A549 (cell line): Measurements from ENCODE around the gene FAM170B. TPM values are rescaled to one million over a fixed set of nuclear protein-coding genes. Genes with fewer than 3 reads are reported as not detected.

Experiments
- ATAC-seq, 2 experiments: fragments of 200-7000 bp in 1 of 2; fragments of >200 bp in 1 of 2; cut with Nextera tagmentation in 1 of 2; cut with Tn5 transposase in 1 of 2; 3 replicates each; pipeline versions ENCODE4 v1.8.0 to v1.9.1; 2018 to 2020; ENCODE audit warnings: mild to moderate bottlenecking in 1 of 2, moderate library complexity in 1 of 2
- CTCF ChIA-PET: fragments of 300-600 bp; sonication (Branson Sonifier 250); formaldehyde crosslinking; extraction: SDS; loops from one replicate; lab custom pipeline; 2021; ENCODE audit warnings: antibody characterized with exemption, inconsistent platforms; lab: Yijun Ruan, JAX
- POLR2A ChIA-PET: fragments of 350-600 bp; formaldehyde crosslinking; extraction: SDS; loops from one replicate; lab custom pipeline; 2021; ENCODE audit warnings: antibody characterized with exemption, inconsistent platforms; lab: Yijun Ruan, JAX
- DNase-seq, 2 experiments: peaks; one replicate each; pipeline versions ENCODE4 v3.0.0 to v3.0.0-alpha.2; 2011 to 2016; ENCODE audit warnings: low read depth in 1 of 2, low spot score in 1 of 2
- FAIRE-seq: peaks from 2 replicates; lab custom pipeline; 2011; peaks lifted over from hg19 to GRCh38; lab: Jason Lieb, UNC
- H3K27ac ChIP-seq, 2 experiments: fragments of >200 bp; sonication (Bioruptor Twin); formaldehyde crosslinking; 3 replicates each; pipeline ENCODE4 v1.5.1; 2016 to 2017
- H3K4me1 ChIP-seq: fragments of >200 bp; sonication (Bioruptor Twin); formaldehyde crosslinking; 3 replicates; pipeline ENCODE4 v1.6.1; 2016
- H3K4me2 ChIP-seq: fragments of >200 bp; sonication (Bioruptor Twin); formaldehyde crosslinking; 3 replicates; pipeline ENCODE4 v1.6.1; 2016
- H3K4me3 ChIP-seq: fragments of >200 bp; sonication (Bioruptor Twin); formaldehyde crosslinking; 3 replicates; pipeline ENCODE4 v1.5.1; 2016
- H3K9me3 ChIP-seq: fragments of >200 bp; sonication (Bioruptor Twin); formaldehyde crosslinking; 3 replicates; pipeline ENCODE4 v1.6.1; 2016
- BHLHE40 ChIP-seq: IDR thresholded peaks from 2 replicates; pipeline ENCODE4 v1.6.1; 2012; ENCODE audit warnings: low read depth, low read length, inconsistent platforms
- CBX2 ChIP-seq: fragments of 200-600 bp; sonication (generic); IDR thresholded peaks from 2 replicates; pipeline ENCODE4 v1.6.1; 2016; ENCODE audit warnings: low read depth, mild to moderate bottlenecking, borderline replicate concordance
- CBX8 ChIP-seq: fragments of 200-600 bp; sonication (generic); IDR thresholded peaks from 2 replicates; pipeline ENCODE4 v1.6.1; 2016
- CEBPB ChIP-seq, 2 experiments: fragments of >200 bp in 1 of 2; sonication (Bioruptor Twin) in 1 of 2; formaldehyde crosslinking in 1 of 2; IDR thresholded peaks; 2 replicates each; pipeline ENCODE4 v1.6.1; 2012 to 2016
- EHF ChIP-seq: fragments of 250-450 bp; sonication (Bioruptor Pico); IDR thresholded peaks from 2 replicates; pipeline ENCODE4 v1.5.0; 2020; ENCODE audit warnings: mild to moderate bottlenecking
- EP300 ChIP-seq, 2 experiments: fragments of >200 bp; sonication (Bioruptor Twin); formaldehyde crosslinking; IDR thresholded peaks; 2 replicates in 1 of 2; 3 replicates in 1 of 2; pipeline ENCODE4 v1.6.1; 2016 to 2017
- GATA3 ChIP-seq: IDR thresholded peaks from 2 replicates; pipeline ENCODE4 v1.6.1; 2012; ENCODE audit warnings: borderline replicate concordance
- HEYL ChIP-seq: fragments of 250-450 bp; sonication (Bioruptor Pico); IDR thresholded peaks from 2 replicates; pipeline ENCODE4 v1.8.0; 2021; ENCODE audit warnings: mild to moderate bottlenecking, moderate library complexity
- KDM5A ChIP-seq: fragments of 200-600 bp; sonication (generic); IDR thresholded peaks from 2 replicates; pipeline ENCODE4 v1.6.1; 2016; ENCODE audit warnings: antibody characterized with exemption, mild to moderate bottlenecking
- MAFK ChIP-seq: fragments of 450-650 bp; IDR thresholded peaks from 2 replicates; pipeline ENCODE4 v1.6.1; 2014; ENCODE audit not compliant: partially characterized antibody
- MYC ChIP-seq: IDR thresholded peaks from 2 replicates; pipeline ENCODE4 v1.6.1; 2012; ENCODE audit warnings: mild to moderate bottlenecking, inconsistent platforms, low read length, improper control_type of control experiment, borderline replicate concordance
- NPAS2 ChIP-seq: fragments of 250-450 bp; sonication (Bioruptor Pico); IDR thresholded peaks from 2 replicates; pipeline ENCODE4 v1.8.0; 2022; ENCODE audit warnings: mild to moderate bottlenecking, moderate library complexity, borderline replicate concordance
- POLR2AphosphoS2 ChIP-seq: conservative IDR thresholded peaks from 2 replicates; pipeline ENCODE4 v1.6.1; 2012; ENCODE audit warnings: low read length, improper control_type of control experiment, inconsistent platforms
- RCOR1 ChIP-seq: fragments of 150-350 bp; IDR thresholded peaks from 2 replicates; pipeline ENCODE4 v1.6.1; 2014; ENCODE audit warnings: antibody characterized with exemption, low read length, low read depth
- RNF2 ChIP-seq: fragments of 200-600 bp; sonication (generic); IDR thresholded peaks from 2 replicates; pipeline ENCODE4 v1.6.1; 2016; ENCODE audit warnings: low read depth, mild to moderate bottlenecking, antibody characterized with exemption, moderate library complexity, borderline replicate concordance
- SMC3 ChIP-seq: fragments of >200 bp; sonication (Bioruptor Twin); formaldehyde crosslinking; IDR thresholded peaks from 3 replicates; pipeline ENCODE4 v1.6.1; 2018; ENCODE audit warnings: inconsistent platforms
- SREBF2 ChIP-seq: fragments of 450-650 bp; IDR thresholded peaks from 2 replicates; pipeline ENCODE4 v1.6.1; 2014; ENCODE audit warnings: mild to moderate bottlenecking, moderate library complexity
- TP53 ChIP-seq: fragments of 250-450 bp; sonication (Bioruptor Pico); IDR thresholded peaks from 2 replicates; pipeline ENCODE4 v1.5.0; 2021; ENCODE audit warnings: mild to moderate bottlenecking, moderate library complexity
- ZNF302 ChIP-seq: fragments of 250-450 bp; sonication (Bioruptor Pico); IDR thresholded peaks from 2 replicates; pipeline ENCODE4 v1.9.0; 2021; ENCODE audit warnings: inconsistent platforms, mild to moderate bottlenecking, moderate library complexity
- ZSCAN20 ChIP-seq: fragments of 250-450 bp; sonication (Bioruptor Pico); IDR thresholded peaks from 2 replicates; pipeline ENCODE4 v1.8.0; 2022; ENCODE audit warnings: mild to moderate bottlenecking, moderate library complexity
- WGBS: methylation state at CpG from one replicate; pipeline ENCODE4 v1.1.6; 2017; ENCODE audit errors: missing lambda C conversion rate; 5-methylcytosine and 5-hydroxymethylcytosine counted together
- polyA plus RNA-seq, 4 experiments: library from polyadenylated mRNA; depleted of rRNA in 3 of 4; stranded (reverse); fragments of >200 nt; fragmentation: RNase III in 1 of 4; extraction: RNeasy Plus Mini Kit Qiagen cat#74134 plus additional on column Dnase treatment in 1 of 4; gene quantifications; 2 replicates in 3 of 4; 3 replicates in 1 of 4; pipeline ENCODE4 v1.2.3, GENCODE V29; 2011 to 2017
- TF ChIP-seq, protein P1 (sequence below): fragments of 450-650 bp; IDR thresholded peaks from 2 replicates; pipeline ENCODE4 v1.6.1; 2014; ENCODE audit warnings: antibody characterized with exemption
- TF ChIP-seq, protein P2 (sequence below): IDR thresholded peaks from 2 replicates; pipeline ENCODE4 v1.6.1; 2012

FAM170B gene
- polyA plus RNA-seq, 2 of the 4 experiments (the other 2 are of a cell fraction), result not detected

DNA sequence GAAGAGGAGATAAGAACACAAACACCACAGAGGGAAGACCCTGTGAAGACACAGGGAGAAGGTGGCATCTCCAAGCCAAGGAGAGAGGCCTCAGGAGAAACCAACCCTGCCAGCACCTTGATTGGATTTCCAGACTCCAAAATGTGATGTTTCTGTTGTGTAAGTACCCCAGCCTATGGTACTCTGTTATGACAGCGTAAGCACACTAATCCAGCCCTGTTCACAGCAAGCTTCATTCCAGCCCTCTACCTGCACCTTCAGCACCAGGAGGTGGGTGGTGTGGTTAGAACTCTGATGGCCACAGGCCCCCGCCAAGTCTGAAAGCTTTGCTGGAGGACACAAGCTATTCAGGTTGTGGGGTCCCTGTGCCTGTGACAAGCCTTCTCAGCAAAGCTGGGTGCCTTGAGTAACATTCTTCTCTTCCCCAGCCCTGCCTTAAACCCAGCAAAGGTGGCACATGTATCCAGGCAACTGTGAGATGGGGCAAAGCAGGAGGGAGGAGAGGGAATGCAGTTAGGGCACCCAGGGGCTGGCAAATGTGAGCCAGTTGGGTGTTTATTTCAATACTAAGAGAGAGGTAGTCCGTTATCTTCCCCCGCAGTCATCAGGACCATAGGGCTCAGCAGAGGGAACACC lies 23.0 kb downstream of the FAM170B start (continued):
- no peak for TF ChIP-seq ZSCAN20

DNA sequence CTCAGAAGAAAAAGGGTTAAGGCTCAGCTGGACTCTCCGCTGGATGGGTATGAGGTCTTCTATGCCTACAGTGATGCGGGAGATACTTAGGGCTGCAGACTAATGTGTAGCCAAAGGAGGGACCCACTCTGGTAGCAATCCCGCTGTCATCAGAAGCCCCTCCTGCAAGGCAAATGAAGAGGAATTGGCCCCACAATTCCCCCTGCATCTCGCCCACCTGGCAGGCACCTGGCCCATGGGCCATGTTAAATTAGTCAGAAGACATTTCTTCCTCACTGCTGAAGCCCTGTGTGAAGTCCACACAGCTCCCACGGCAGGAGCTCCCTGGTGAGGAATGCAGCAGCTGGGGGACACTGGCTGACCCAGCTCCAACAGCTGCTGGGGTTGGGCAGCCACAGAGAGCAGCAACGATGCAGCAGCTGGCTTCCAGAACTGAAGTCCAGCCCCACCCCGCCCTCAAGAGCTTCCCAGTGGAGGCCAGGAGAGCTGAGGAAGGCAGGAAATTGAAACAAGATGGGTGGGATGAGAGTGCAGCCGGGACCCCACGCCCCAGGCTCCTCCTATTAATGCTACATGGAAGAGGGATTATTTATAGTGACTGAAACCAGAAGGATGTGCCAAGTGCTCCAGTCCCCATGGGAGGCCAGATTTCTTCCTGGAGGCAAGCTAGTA lies 24.0 kb downstream of the FAM170B start:
- FAIRE-seq, result no peak
- no peak for ATAC-seq
- no peak overlapping the region for H3K27ac ChIP-seq
- H3K9me3 ChIP-seq, result no peaks in the 10 kb centered on the region
- DNase-seq, result no peak
- ChIA-PET POLR2A (no interaction called here), CTCF (interaction anchor here (0.9 kb wide), 1 partner anchor 287 kb away, joined by 3 read pairs; no protein-coding TSS in a partner anchor)
- H3K4me2 ChIP-seq, result no peak overlapping the region
- no peaks in the 10 kb centered on the region for H3K4me1 ChIP-seq
- WGBS, result 26% methylated on average over 8 of the region's 9 CpGs
- no peak for TF ChIP-seq RCOR1
- TF ChIP-seq MAFK, result no peak
- no peak for TF ChIP-seq CBX8
- no peak for TF ChIP-seq NPAS2
- TF ChIP-seq SREBF2, result no peak
- TF ChIP-seq, protein P1, sequence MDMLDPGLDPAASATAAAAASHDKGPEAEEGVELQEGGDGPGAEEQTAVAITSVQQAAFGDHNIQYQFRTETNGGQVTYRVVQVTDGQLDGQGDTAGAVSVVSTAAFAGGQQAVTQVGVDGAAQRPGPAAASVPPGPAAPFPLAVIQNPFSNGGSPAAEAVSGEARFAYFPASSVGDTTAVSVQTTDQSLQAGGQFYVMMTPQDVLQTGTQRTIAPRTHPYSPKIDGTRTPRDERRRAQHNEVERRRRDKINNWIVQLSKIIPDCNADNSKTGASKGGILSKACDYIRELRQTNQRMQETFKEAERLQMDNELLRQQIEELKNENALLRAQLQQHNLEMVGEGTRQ, result no peak
- TF ChIP-seq MYC, result no peak
- TF ChIP-seq CEBPB (IDR thresholded peaks at IDR 0.05), result no peak
- H3K4me3 ChIP-seq, result no peak overlapping the region

DNA sequence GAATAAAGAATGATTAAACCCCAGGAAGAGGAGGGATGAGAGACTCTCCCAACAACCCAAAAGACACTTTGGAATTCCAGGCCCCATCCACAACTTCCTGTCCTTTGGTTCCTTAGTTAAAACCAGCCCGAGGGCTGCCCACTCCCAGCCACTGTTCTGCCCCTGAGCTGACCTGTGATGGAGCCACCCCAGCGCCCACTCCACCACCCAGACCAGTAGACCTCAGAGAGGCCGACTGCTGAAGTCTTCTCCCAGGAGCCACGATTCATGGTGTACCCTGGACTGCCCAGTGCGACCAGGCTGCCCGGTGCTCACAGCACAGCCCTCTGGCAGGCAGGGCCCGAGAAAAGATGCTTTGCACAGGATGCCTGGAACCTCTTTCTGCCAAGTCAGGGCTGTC lies 25.2 kb downstream of the FAM170B start:
- H3K4me2 ChIP-seq, result no peak overlapping the region
- WGBS, result 19% methylated on average over 2 of the region's 7 CpGs
- CTCF ChIA-PET, result no interaction called here

DNA sequence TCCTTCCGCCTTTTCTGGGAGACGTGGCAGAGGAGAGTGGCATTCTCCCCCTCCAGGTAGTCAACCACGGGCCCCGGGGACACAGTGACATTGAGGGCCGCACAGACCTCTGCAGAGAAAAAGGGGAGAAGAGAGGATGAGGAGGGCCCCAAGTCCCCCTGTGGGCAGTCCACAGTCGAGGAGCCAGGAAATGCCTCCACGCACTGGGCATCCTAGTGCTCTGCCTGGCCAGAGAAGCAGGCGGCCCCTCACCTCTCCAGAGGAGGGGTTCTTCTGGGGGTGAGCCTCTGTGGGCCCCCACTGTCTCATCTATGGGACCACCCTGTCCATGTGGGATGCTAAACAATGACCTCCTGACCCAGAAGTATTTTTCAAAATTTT lies 25.9 kb downstream of the FAM170B start:
- no peak overlapping the region for H3K4me3 ChIP-seq
- no peak overlapping the region for H3K27ac ChIP-seq
- FAIRE-seq, result no peak
- no peaks in the 10 kb centered on the region for H3K9me3 ChIP-seq
- no peak for ATAC-seq
- ChIA-PET CTCF (no interaction called here), POLR2A (no interaction called here)
- H3K4me2 ChIP-seq, result no peak overlapping the region
- 39% methylated on average over 4 of the region's 8 CpGs for WGBS
- no peaks in the 10 kb centered on the region for H3K4me1 ChIP-seq
- no peak for DNase-seq
- no peak for TF ChIP-seq POLR2AphosphoS2
- TF ChIP-seq EP300 (IDR thresholded peaks at IDR 0.05), result no peak
- TF ChIP-seq GATA3, result no peak
- TF ChIP-seq RNF2, result no peak
- no peak for TF ChIP-seq TP53 (CRISPR knock-in tag)
- no peak for TF ChIP-seq ZSCAN20

More for the DNA sequence above, 25.2 kb downstream of the FAM170B start:
- no peak for ATAC-seq
- no peak for FAIRE-seq
- POLR2A ChIA-PET, result no interaction called here
- H3K9me3 ChIP-seq, result no peaks in the 10 kb centered on the region
- no peak for DNase-seq
- no peak for TF ChIP-seq ZNF302
- no peak for TF ChIP-seq HEYL
- TF ChIP-seq, protein P2, sequence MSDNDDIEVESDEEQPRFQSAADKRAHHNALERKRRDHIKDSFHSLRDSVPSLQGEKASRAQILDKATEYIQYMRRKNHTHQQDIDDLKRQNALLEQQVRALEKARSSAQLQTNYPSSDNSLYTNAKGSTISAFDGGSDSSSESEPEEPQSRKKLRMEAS, result no peak
- TF ChIP-seq CBX2, result no peak
- no peak for TF ChIP-seq KDM5A
- TF ChIP-seq EHF (CRISPR knock-in tag), result no peak
- TF ChIP-seq SMC3, result no peak
- no peak for TF ChIP-seq BHLHE40
- TF ChIP-seq NPAS2, result no peak
- H3K4me1 ChIP-seq, result no peaks in the 10 kb centered on the region
- H3K27ac ChIP-seq, result no peak overlapping the region
- no peak overlapping the region for H3K4me3 ChIP-seq
